Measurements from ENCODE around the gene RNASEL.

RNASEL gene

DNA sequence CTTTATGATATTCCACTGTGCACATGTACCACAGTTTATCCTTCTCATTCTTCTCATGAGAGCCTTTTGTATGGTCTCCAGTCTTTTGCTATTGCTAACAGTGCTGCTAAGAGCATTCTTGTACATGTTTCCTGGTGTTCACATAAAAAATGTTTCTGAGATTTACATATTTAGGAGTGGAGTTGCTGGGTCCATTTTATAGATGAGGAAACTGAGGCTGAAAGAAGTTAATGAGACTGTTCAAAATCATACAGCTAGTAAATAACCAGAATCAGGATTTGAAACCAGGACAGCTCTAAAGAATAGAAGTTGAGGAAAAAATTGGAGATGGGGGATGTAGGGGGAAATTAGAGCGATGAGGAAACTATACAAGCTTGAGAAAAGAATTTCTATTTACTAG is 42.9 kb upstream of the RNASEL start:
- H3K4me3 ChIP-seq (replicated peaks; ENCODE audit: low read depth, low read length), result no peak overlapping the region
- no peak for DNase-seq (ENCODE audit: low read depth)
- TF ChIP-seq, protein P1, sequence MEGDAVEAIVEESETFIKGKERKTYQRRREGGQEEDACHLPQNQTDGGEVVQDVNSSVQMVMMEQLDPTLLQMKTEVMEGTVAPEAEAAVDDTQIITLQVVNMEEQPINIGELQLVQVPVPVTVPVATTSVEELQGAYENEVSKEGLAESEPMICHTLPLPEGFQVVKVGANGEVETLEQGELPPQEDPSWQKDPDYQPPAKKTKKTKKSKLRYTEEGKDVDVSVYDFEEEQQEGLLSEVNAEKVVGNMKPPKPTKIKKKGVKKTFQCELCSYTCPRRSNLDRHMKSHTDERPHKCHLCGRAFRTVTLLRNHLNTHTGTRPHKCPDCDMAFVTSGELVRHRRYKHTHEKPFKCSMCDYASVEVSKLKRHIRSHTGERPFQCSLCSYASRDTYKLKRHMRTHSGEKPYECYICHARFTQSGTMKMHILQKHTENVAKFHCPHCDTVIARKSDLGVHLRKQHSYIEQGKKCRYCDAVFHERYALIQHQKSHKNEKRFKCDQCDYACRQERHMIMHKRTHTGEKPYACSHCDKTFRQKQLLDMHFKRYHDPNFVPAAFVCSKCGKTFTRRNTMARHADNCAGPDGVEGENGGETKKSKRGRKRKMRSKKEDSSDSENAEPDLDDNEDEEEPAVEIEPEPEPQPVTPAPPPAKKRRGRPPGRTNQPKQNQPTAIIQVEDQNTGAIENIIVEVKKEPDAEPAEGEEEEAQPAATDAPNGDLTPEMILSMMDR (IDR thresholded peaks at IDR 0.05; ENCODE audit: low read length, missing control alignments), result no peak

DNA sequence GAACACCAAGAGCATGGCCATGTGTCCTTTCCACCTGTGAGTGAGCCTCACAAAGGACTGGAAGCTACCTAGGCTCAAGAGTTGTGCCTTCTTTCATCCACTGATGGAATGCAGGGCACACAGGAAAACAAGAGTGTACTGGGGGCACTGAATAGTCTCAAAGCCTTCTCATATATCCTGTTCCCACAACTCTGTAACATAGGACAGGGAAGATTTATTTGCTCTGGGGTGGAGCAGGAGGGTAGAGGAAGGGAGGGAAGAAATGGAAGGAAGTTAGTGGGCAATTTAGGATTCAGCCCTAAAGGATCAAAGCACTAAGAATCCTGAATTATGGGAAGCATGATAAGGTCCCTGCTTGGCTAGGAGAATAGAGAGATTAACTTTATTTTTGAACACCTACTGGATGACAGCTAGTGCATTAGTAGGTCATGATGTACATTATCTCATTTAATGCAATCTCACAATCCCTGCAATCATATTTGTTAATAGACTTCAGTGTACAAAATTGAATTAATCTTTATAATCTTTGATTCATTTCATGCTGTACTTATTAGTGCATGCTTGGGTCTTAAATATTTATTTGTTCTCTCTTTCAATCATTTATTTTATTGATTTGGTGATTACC is 42.1 kb upstream of the RNASEL start:
- no peak for DNase-seq (ENCODE audit: low read depth)
- TF ChIP-seq, protein P1 (IDR thresholded peaks at IDR 0.05; ENCODE audit: low read length, missing control alignments), result no peak
- H3K4me3 ChIP-seq (replicated peaks; ENCODE audit: low read depth, low read length), result no peak overlapping the region

DNA sequence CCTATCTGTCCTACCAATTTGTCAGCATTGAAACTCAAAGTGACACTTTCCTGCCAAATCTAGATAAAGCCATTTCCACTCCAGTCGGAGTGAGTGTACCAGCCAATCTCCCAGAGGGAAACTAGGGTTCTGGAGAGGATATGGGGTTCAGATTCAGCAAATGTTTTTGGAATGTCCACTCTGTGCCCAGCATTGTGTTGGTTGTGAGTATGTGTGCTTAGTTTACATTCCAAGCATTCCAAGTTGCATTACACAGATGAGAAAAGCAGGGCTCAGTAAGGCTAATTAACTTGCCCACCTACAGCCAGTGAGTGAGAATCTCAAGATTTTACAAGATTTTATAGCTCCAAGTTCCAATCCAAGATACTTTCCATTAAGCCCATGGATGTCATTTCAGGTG is 41.5 kb upstream of the RNASEL start:
- TF ChIP-seq, protein P1 (IDR thresholded peaks at IDR 0.05; ENCODE audit: low read length, missing control alignments), result no peak
- no peak overlapping the region for H3K4me3 ChIP-seq (replicated peaks; ENCODE audit: low read depth, low read length)
- no peak for DNase-seq (ENCODE audit: low read depth)

DNA sequence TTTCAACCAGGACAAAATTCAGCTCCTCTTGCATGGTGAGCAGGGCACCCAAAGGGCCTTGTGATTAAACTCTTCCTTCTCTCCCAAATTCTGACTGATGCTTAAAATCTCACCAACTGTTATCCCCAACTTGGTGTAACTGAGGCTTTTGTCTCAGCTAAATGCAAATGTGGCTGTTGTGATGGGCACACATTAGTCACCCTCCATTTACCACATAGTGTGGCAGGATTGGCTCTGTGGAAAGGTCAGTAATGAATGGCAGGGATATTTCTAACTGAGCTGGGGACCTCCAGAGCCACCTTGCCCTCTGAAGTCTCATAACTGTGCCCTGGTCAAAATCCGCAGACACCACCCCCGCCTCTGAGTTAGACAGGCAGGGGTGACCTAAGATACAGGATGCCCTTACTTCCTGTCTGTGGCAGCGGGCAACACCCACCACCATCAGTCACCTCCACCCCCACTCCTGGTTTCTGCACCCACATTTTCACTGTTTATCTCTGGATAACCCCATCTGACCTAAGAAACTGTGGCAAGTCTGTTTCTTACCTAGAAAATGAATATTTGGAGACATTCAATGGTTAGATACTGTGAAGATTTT is 40.5 kb upstream of the RNASEL start:
- TF ChIP-seq, protein P1 (IDR thresholded peaks at IDR 0.05; ENCODE audit: low read length, missing control alignments), result no peak
- DNase-seq (ENCODE audit: low read depth), result no peak
- no peak overlapping the region for H3K4me3 ChIP-seq (replicated peaks; ENCODE audit: low read depth, low read length)

DNA sequence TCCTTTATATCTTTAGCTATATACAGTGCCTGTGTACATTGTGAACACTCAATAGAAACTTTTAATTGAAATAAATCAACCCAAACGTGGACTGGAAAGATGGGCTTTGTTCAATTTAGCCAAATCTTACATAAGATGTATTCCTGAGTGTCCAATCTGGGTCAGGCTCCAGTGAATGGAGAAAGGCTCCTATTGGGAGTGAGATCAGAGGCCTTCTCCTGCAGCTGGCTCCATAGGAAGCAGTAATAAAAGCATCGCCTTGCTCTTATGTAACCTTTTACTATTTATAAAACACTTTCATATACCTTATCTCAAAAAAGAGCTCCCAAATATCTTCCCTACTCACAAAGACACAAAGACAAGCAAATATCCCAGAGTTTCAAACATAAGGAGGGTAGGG is 40.0 kb upstream of the RNASEL start:
- no peak overlapping the region for H3K4me3 ChIP-seq (replicated peaks; ENCODE audit: low read depth, low read length)
- TF ChIP-seq, protein P1 (IDR thresholded peaks at IDR 0.05; ENCODE audit: low read length, missing control alignments), result no peak
- DNase-seq (ENCODE audit: low read depth), result no peak

DNA sequence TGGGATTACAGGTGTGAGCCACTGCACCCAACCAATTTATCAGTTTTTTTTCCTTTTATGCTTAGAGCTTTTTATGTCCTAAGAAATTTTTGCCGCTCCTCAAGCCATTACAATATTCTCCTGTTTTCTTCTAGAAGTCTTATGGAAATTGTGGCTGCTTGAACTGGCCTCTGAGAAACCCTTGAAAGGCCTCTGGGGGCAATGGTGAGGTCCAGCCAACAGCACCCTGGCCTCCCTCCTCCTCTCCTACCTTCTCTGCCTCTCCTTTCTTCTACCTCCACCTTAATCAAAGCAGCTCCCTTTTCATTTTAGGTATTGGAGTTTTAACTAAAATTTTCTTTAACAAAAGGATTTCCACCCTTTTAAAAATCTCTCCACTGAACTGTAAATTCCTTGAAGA is 39.6 kb upstream of the RNASEL start:
- TF ChIP-seq, protein P1 (IDR thresholded peaks at IDR 0.05; ENCODE audit: low read length, missing control alignments), result no peak
- no peak for DNase-seq (ENCODE audit: low read depth)
- no peak overlapping the region for H3K4me3 ChIP-seq (replicated peaks; ENCODE audit: low read depth, low read length)

DNA sequence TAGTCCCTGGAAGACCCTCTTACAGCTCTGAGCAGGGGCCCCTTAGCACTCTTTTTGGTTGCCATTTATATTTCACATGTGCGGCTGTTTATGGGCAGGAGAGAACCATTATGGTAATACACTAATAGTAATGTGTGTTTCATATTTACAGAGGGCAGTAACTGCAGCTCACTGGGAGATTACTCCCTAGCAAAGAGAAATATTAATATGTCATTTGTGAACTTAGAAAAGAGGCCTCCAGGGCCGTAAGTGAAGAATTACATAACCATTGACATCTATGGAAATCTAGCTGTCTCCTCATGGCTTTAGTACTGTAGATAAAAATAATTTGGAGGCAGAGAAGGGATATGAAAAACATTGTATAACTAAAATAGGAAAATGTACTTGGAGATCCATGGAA is 38.6 kb upstream of the RNASEL start:
- DNase-seq (ENCODE audit: low read depth), result no peak
- H3K4me3 ChIP-seq (replicated peaks; ENCODE audit: low read depth, low read length), result no peak overlapping the region
- TF ChIP-seq, protein P1 (IDR thresholded peaks at IDR 0.05; ENCODE audit: low read length, missing control alignments), result no peak
